Loucy (cell line): ENCODE results near the gene RSAD2.

Experiments
- EZH2phosphoT487 ChIP-seq: fragments of 200-600 bp; IDR thresholded peaks from 2 replicates; pipeline ENCODE4 v1.6.1; 2018; ENCODE audit warnings: antibody characterized with exemption, mild to moderate bottlenecking, moderate library complexity, borderline replicate concordance
- TF ChIP-seq, protein P1 (sequence below): fragments of 200-600 bp; sonication (generic); conservative IDR thresholded peaks from 2 replicates; pipeline ENCODE4 v1.5.1; 2014; ENCODE audit warnings: mild to moderate bottlenecking, antibody characterized with exemption, low read length

- TF ChIP-seq, protein P1, sequence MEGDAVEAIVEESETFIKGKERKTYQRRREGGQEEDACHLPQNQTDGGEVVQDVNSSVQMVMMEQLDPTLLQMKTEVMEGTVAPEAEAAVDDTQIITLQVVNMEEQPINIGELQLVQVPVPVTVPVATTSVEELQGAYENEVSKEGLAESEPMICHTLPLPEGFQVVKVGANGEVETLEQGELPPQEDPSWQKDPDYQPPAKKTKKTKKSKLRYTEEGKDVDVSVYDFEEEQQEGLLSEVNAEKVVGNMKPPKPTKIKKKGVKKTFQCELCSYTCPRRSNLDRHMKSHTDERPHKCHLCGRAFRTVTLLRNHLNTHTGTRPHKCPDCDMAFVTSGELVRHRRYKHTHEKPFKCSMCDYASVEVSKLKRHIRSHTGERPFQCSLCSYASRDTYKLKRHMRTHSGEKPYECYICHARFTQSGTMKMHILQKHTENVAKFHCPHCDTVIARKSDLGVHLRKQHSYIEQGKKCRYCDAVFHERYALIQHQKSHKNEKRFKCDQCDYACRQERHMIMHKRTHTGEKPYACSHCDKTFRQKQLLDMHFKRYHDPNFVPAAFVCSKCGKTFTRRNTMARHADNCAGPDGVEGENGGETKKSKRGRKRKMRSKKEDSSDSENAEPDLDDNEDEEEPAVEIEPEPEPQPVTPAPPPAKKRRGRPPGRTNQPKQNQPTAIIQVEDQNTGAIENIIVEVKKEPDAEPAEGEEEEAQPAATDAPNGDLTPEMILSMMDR = no peak
- TF ChIP-seq EZH2phosphoT487 = no peak
Observed at GRCh38 chr2:6939071-6939470, 61.5 kb downstream of the RSAD2 start.
